Thoracic aorta (tissue), 2 donors: Measurements from ENCODE around the gene RRM1. TPM values are rescaled to one million over a fixed set of nuclear protein-coding genes. Genes with fewer than 3 reads are reported as not detected.
"Not testable (repeated sequence)": the region's sequence is repeated elsewhere in the genome, so short reads cannot be mapped to it uniquely, and the experiment has no call there.

Experiments
- ATAC-seq: fragments of 150-250 bp; one replicate; pipeline ENCODE4 v1.8.0; 2017; ENCODE audit warnings: low read depth; ENCODE audit not compliant: insufficient number of reproducible peaks, low FRiP score
- DNase-seq: peaks from one replicate; pipeline ENCODE4 v3.0.0-alpha.2; 2020; ENCODE audit warnings: low spot score
- H3K27ac ChIP-seq, 2 donors: fragments of 200-600 bp; sonication (generic); 1 replicate in 1 of 2; 2 replicates in 1 of 2; pipeline ENCODE4 v1.5.1; 2016; ENCODE audit warnings: mild to moderate bottlenecking in 2 of 2, moderate library complexity in 2 of 2
- H3K27me3 ChIP-seq: fragments of 200-600 bp; sonication (generic); replicated peaks from 2 replicates; pipeline ENCODE4 v1.6.0; 2016; ENCODE audit warnings: mild to moderate bottlenecking; ENCODE audit not compliant: insufficient read depth
- H3K36me3 ChIP-seq: fragments of 200-600 bp; sonication (generic); one replicate; pipeline ENCODE4 v1.5.1; 2016
- H3K4me1 ChIP-seq, 2 donors: fragments of 200-600 bp; sonication (generic); 1 replicate in 1 of 2; 2 replicates in 1 of 2; pipeline versions ENCODE4 v1.5.1 to v1.6.0; 2016; ENCODE audit warnings: low read depth in 2 of 2, mild to moderate bottlenecking in 1 of 2; ENCODE audit not compliant: control insufficient read depth in 1 of 2
- H3K4me3 ChIP-seq: fragments of 200-600 bp; sonication (generic); 2 replicates; pipeline ENCODE4 v1.5.1; 2016; ENCODE audit warnings: mild to moderate bottlenecking
- H3K9me3 ChIP-seq: fragments of 200-600 bp; sonication (generic); 2 replicates; pipeline ENCODE4 v1.5.1; 2016
- CTCF ChIP-seq: fragments of 200-600 bp; sonication (generic); IDR thresholded peaks from one replicate; pipeline ENCODE4 v1.5.1; 2019; ENCODE audit warnings: antibody characterized with exemption
- total RNA-seq, 2 donors: library from RNA; depleted of rRNA; stranded (reverse); fragments of >200 nt; gene quantifications; one replicate each; pipeline versions ENCODE4 v1.1.0 to v1.2.3, GENCODE V29; 2016

The RRM1 gene
- total RNA-seq, 2 donors from 2014 or later, result 43.3 to 55.1 TPM

- Histone ChIP-seq H3K4me1 (no peaks in the 10 kb centered on the region), H3K9me3 (no peaks in the 10 kb centered on the region), H3K27me3 (no peaks in the 10 kb centered on the region), H3K36me3 (peaks cover 27% of the 10 kb centered on the region), H3K4me3 (no peak overlapping the region), H3K27ac (no peak overlapping the region)
- TF ChIP-seq CTCF, result no peak
- ATAC-seq (no peak), DNase-seq (no peak)
Observed at GRCh38 chr11:4118107-4118506, 23.5 kb downstream of the RRM1 start.

- ATAC-seq, result no peak
- Histone ChIP-seq H3K36me3 (peaks cover 46% of the 10 kb centered on the region), H3K27me3 (no peaks in the 10 kb centered on the region), H3K4me1 (no peaks in the 10 kb centered on the region), H3K9me3 (no peaks in the 10 kb centered on the region), H3K27ac (no peak overlapping the region), H3K4me3 (no peak overlapping the region)
- TF ChIP-seq CTCF, result no peak
- DNase-seq, result no peak
Observed at GRCh38 chr11:4123218-4123617, 28.6 kb downstream of the RRM1 start.

GRCh38 chr11:4125141-4125540, 30.5 kb downstream of the RRM1 start:
- H3K27me3 ChIP-seq, result no peaks in the 10 kb centered on the region
- no peak for TF ChIP-seq CTCF
- ATAC-seq (no peak), DNase-seq (no peak)
- no peak overlapping the region for H3K27ac ChIP-seq
- H3K4me3 ChIP-seq, result no peak overlapping the region
- no peaks in the 10 kb centered on the region for H3K4me1 ChIP-seq
- no peaks in the 10 kb centered on the region for H3K9me3 ChIP-seq
- H3K36me3 ChIP-seq, result peaks cover 46% of the 10 kb centered on the region

GRCh38 chr11:4127357-4127756, 32.8 kb downstream of the RRM1 start:
- TF ChIP-seq CTCF, result no peak
- H3K36me3 ChIP-seq, result peaks cover 30% of the 10 kb centered on the region
- H3K4me3 ChIP-seq, result no peak overlapping the region
- no peaks in the 10 kb centered on the region for H3K27me3 ChIP-seq
- DNase-seq (no peak), ATAC-seq (no peak)
- H3K4me1 ChIP-seq, result no peaks in the 10 kb centered on the region
- no peak overlapping the region for H3K27ac ChIP-seq
- no peaks in the 10 kb centered on the region for H3K9me3 ChIP-seq

- not testable (repeated sequence) for H3K4me3 ChIP-seq, DNase-seq, H3K27ac ChIP-seq, H3K4me1 ChIP-seq, H3K27me3 ChIP-seq, H3K9me3 ChIP-seq, ATAC-seq
- peaks cover 25% of the 10 kb centered on the region for H3K36me3 ChIP-seq
Observed at GRCh38 chr11:4130219-4130618, 35.6 kb downstream of the RRM1 start.

- no peak for DNase-seq
- Histone ChIP-seq H3K27me3 (no peaks in the 10 kb centered on the region), H3K4me3 (no peak overlapping the region), H3K9me3 (peaks cover 2% of the 10 kb centered on the region), H3K4me1 (no peaks in the 10 kb centered on the region), H3K27ac (no peak overlapping the region), H3K36me3 (peaks cover 26% of the 10 kb centered on the region)
- no peak for TF ChIP-seq CTCF
- ATAC-seq, result no peak
Observed at GRCh38 chr11:4134806-4135205, 40.2 kb downstream of the RRM1 start.
